ENCODE data around the gene IRAK2.

Gene IRAK2

GRCh38 chr3:10189557-10190354, 25.0 kb downstream of the IRAK2 start:
- DNase-seq (ENCODE audit: low read depth) = no peak

GRCh38 chr3:10192953-10193691, 28.4 kb downstream of the IRAK2 start:
- no peak for DNase-seq (ENCODE audit: low read depth)

GRCh38 chr3:10193692-10194327, 29.1 kb downstream of the IRAK2 start:
- DNase-seq (ENCODE audit: low read depth) = no peak

- no peak for DNase-seq (ENCODE audit: low read depth)
Observed at GRCh38 chr3:10194328-10195071, 29.8 kb downstream of the IRAK2 start.

GRCh38 chr3:10195366-10196089, 30.8 kb downstream of the IRAK2 start:
- DNase-seq (ENCODE audit: low read depth) = no peak

DNA sequence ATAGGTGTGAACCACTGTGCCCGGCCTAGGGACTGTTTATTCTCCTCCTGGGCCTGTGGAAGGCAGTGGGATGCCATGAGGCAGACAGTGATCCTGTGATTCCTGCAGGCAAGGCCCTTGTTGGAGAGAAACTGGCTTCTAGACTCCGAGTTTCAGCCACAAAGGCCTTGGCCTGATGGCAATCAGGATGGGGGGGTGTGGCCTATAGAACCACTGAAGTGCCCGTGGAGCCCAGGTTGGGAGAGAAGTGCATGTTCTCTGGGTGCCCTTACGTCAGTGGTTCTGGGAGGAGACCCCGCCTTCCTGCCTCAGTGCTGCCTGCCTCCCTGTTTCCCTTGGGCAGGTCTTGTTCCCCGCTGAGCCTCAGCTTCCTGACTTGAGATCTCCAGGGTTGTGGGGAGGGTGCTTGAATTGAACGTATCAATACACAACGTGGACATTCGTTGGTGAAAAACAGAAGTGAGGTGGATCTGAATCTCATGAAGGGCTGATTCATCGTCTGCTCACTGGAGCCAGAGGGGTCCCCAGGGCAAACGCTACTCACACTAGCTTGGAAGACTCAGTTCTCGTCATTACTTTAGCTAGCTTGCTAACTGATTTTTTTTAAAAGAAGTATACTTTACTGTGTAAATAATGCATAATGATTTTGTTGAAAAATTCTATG, 31.8 kb downstream of the IRAK2 start:
- DNase-seq (ENCODE audit: low read depth) = no peak

DNA sequence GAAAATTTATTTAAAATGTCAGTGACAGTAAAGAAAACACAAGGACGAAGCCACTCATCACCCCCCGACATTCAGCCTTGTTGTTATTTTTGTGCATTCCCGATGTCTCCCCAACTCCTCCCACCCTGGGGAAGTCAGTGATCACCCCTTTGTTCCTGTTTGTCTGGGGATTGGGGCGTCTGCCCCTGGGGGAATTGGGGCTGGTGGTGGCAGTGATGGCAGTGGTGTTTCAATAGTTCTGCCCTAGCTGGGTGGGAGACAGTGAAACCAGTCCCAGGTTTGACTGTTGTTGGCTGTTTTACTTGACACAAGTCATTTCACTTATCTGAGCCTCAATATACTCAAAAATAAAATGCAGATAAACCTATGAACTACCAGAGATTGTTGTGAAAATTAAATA, 33.5 kb downstream of the IRAK2 start:
- DNase-seq (ENCODE audit: low read depth) = no peak

DNA sequence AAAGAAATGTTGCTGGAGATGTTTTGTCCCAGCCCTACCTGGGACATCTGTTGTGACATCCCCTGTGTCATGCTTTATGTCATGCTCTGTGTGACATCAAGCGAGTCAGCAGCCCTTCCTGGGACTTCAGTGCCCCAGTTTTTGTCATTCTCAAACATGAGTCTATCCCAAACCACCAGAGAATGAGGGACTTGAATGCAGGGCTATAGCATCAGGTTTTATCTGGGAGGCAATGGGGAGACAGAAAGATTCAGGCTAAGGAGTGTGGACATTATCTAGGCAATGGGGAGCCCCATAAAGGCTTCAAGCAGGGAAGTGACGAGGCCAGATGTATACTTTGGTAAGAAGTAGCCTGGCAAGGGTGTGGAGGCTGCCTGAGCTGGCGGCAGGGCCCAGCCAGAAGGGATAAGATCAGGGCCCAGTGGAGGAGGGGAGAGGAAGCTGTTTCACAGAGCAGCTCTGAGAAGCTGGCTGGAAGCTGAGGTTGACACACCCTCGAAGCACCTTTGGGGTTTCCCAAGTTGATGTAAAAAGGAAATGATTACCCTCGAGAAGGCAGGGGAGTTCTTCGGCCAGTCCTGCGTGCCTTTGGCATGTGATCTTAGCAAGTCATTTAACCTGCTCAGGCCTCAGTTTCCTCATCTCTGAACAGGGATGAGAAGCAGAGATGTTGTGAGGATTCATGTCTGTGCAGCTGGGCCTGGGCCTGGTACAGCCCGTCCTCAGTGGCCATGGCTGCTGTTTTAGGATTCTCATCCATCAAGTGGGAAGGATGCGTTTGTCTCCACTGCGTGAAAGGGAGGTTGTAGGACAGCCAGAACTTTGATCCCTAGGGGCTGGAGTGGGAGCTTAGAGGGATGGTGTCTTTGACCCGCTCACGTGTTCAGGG, 34.3 kb downstream of the IRAK2 start:
- peak; percentile 51 for DNase-seq (ENCODE audit: low read depth)

DNA sequence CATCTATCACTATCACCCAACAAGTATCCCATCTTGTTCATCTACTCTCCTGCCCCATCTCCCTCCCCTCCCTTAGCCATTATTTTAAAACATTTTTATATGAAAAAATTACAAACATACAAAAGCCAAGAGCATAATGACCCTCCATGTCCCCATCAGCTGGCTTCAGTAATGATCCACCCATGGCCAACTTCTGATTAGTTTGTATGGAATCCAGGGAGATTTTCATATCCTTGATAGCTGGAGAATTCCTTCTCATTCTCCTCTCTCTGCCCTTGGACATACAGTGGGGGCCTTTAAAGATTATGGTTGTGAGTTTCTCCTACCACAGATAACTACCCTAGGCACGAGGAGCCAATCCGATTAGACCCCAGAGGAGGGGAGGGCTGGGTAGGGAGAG, 40.2 kb downstream of the IRAK2 start:
- no peak for DNase-seq (ENCODE audit: low read depth)

DNA sequence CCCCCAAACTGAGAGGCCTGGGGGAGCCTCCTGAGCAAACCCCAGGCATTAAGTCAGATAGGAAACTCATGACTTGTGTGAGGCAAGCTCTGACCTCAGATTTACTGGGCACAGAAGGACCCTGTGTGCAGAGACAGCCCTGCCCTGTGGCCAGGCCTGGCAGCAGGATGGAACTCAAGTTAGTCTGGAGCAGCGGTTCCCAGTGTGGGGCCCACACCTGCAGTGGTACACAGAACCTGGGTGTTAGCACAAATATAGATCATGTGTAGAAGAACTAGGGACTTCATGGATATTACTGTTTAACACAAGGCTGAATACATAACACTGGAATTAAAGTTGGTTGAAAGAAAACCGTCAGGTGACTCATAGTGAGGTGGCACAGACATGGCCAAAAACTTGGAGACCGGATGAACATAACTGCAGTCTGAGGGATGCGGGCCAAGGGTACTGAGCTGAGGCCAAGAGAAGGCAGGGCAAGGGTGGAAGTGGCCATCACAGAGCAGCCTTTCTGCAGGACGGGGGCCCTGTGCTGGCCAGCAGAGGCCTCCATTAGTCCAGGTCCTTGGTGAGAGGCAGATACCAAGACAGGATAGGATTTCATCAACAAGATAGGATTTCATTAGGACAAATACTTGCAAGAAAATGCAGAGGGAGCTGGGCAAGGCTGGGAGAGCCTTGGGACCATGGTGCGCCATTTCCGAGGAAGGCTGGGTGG, 40.9 kb downstream of the IRAK2 start:
- DNase-seq (ENCODE audit: low read depth) = no peak

DNA sequence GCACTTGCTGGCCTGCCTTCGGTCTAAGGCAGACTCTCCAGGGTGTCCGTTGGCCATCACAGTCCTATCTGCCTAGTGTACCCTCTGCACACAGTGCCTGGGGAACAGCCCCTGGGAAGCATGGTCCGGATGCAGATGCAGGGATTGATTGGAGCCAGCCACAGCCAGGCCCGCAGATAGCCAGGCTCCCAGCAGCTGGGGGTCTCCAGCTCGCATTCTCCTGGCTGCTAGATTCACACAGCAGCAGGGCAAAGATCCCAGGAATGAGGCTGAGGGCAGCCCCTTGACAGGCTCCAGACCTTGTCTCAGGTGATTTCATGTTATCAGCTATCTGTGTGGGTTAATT, 41.4 kb downstream of the IRAK2 start:
- DNase-seq (ENCODE audit: low read depth) = no peak

DNA sequence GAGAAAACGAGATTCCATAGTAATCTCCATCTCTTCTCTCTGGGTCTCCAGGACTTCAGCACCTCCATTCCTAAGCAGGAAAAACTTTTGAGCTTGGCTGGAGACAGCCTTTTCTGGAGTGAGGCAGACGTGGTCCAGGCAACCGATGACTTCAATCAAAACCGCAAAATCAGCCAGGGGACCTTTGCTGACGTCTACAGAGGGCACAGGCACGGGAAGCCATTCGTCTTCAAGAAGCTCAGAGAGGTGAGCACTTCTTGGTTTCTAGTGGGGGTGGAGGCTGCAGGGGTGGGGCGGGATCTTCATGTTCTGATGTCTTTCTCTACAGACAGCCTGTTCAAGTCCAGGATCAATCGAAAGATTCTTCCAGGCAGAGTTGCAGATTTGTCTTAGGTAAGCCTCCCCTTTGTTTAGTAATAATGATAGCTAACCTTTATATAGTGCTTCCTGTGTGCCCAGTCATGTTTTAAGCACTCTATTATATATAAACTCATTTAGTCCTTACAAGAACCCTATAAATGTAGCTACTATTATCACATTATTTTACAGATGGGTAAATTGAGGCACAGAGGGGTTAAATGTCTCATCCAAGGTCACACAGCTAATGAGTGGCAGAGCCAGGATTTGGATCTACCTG, 48.6 kb downstream of the IRAK2 start:
- DNase-seq (ENCODE audit: low read depth) = no peak

DNA sequence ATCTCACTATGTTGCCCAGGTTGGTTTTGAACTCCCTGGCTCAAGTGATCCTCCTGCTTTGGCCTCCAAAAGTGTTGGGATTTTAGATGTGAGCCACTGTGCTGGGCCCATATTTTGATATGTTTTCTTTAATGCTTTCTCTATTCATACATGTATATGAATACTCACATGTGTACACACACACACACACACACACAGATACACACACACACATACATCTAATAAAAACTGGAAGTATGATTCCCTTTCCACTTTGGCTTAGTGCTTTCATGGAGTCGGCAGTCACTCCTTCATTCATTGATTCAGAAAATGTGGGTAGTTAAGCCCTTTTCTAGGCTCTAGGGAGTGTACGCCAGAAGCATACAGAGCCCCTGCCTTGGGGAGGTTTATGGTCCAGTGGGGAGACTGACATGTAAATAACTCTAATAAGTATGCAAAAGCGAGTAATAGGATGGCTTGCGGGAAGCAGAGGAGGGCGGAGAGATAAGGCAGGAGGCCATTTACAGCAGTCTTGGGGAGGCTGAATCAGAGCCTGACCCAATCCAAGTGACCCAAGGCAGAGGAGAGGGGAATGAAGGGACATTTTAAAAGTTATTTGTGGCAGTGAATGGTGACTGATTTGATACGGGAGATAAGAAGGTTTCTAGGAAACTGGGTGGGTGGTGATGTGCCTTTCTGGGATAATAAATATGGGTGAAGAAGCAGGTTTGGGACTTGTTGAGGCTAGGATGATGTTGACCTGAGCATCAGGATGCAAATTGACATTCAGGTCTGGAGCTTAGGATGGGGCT, 51.1 kb downstream of the IRAK2 start:
- no peak for DNase-seq (ENCODE audit: low read depth)

GRCh38 chr3:10217359-10217758, 52.6 kb downstream of the IRAK2 start:
- no peak for DNase-seq (ENCODE audit: low read depth)

- DNase-seq (ENCODE audit: low read depth) = no peak
Observed at GRCh38 chr3:10219737-10220136, 55.0 kb downstream of the IRAK2 start.

- DNase-seq (ENCODE audit: low read depth) = no peak
Observed at GRCh38 chr3:10223676-10224639, 59.2 kb downstream of the IRAK2 start.

All from stimulated activated CD8-positive, alpha-beta memory T cell treated with anti-CD3 and anti-CD28 coated beads, Interleukin-4, amount 100 ng/mL, for 24 hours (primary cell).